Measurements from ENCODE around the gene PDXDC1.
"Not testable (repeated sequence)": the region's sequence is repeated elsewhere in the genome, so short reads cannot be mapped to it uniquely, and the experiment has no call there.

PDXDC1 gene

GRCh38 chr16:15043344-15043743, 68.5 kb downstream of the PDXDC1 start:
- DNase-seq: no peak

GRCh38 chr16:15044286-15044685, 69.5 kb downstream of the PDXDC1 start:
- DNase-seq: no peak

GRCh38 chr16:15045270-15045669, 70.4 kb downstream of the PDXDC1 start:
- DNase-seq: not testable (repeated sequence)

GRCh38 chr16:15046692-15047376, 72.0 kb downstream of the PDXDC1 start:
- no peak for DNase-seq

GRCh38 chr16:15049581-15050180, 74.9 kb downstream of the PDXDC1 start:
- no peak for DNase-seq

GRCh38 chr16:15050440-15050839, 75.6 kb downstream of the PDXDC1 start:
- not testable (repeated sequence) for DNase-seq

- DNase-seq: no peak
Measured at GRCh38 chr16:15051387-15051951, 76.6 kb downstream of the PDXDC1 start.

- DNase-seq: no peak
Measured at GRCh38 chr16:15052747-15053476, 78.1 kb downstream of the PDXDC1 start.

- DNase-seq: no peak
Measured at GRCh38 chr16:15053904-15054303, 79.1 kb downstream of the PDXDC1 start.

GRCh38 chr16:15054357-15055140, 79.7 kb downstream of the PDXDC1 start:
- no peak for DNase-seq

- DNase-seq: no peak
Measured at GRCh38 chr16:15055141-15056053, 80.6 kb downstream of the PDXDC1 start.

- DNase-seq: no peak
Measured at GRCh38 chr16:15057681-15058417, 83.0 kb downstream of the PDXDC1 start.

- DNase-seq: no peak
Measured at GRCh38 chr16:15059324-15059723, 84.5 kb downstream of the PDXDC1 start.

- DNase-seq: not testable (repeated sequence)
Measured at GRCh38 chr16:15062085-15062810, 87.4 kb downstream of the PDXDC1 start.

GRCh38 chr16:15065961-15066360, 91.1 kb downstream of the PDXDC1 start:
- DNase-seq: not testable (repeated sequence)

GRCh38 chr16:15066690-15067089, 91.9 kb downstream of the PDXDC1 start:
- not testable (repeated sequence) for DNase-seq

- not testable (repeated sequence) for DNase-seq
Measured at GRCh38 chr16:15071013-15071412, 96.2 kb downstream of the PDXDC1 start.

GRCh38 chr16:15071916-15072769, 97.3 kb downstream of the PDXDC1 start:
- DNase-seq: not testable (repeated sequence)

GRCh38 chr16:15073101-15073500, 98.3 kb downstream of the PDXDC1 start:
- DNase-seq: no peak
